H1 (cell line): ENCODE results near the gene SSU72. TPM values are rescaled to one million over a fixed set of nuclear protein-coding genes. Genes with fewer than 3 reads are reported as not detected.

Experiments
- CREB1 ChIP-seq: IDR thresholded peaks from 2 replicates; pipeline ENCODE4 v1.6.1; 2012; ENCODE audit warnings: inconsistent platforms
- GTF2F1 ChIP-seq: IDR thresholded peaks from 2 replicates; pipeline ENCODE4 v1.6.1; 2012; ENCODE audit warnings: low read depth, low read length, improper control_type of control experiment, borderline replicate concordance
- polyA plus RNA-seq, 7 experiments: library from polyadenylated mRNA; depleted of rRNA in 3 of 7; stranded (reverse) in 5 of 7; unstranded in 2 of 7; fragments of >200 nt in 5 of 7; fragments of 200-250 nt in 2 of 7; gene quantifications; 1 replicate in 5 of 7; 2 replicates in 1 of 7; 4 replicates in 1 of 7; pipeline versions ENCODE4 v1.2.1 to v1.2.3, GENCODE V29; 2011 to 2013; ENCODE audit warnings: missing spikeins in 2 of 7, mixed read lengths in 2 of 7
- total RNA-seq: library from RNA; stranded (reverse); fragmentation: NEBNext Ultra II Directional; extraction: Animal tissue kit (Norgen Biotek cat#: 25700); gene quantifications from 2 replicates; pipeline ENCODE4 v1.2.1, GENCODE V29; 2021
- TF ChIP-seq, protein P1 (sequence below): fragments of 300-600 bp; sonication (generic); IDR thresholded peaks from 2 replicates; pipeline ENCODE4 v1.7.1; 2012; ENCODE audit warnings: low read length, moderate library complexity, mild to moderate bottlenecking, inconsistent platforms; ENCODE audit not compliant: insufficient replicate concordance

SSU72 gene
- total and polyA plus RNA-seq, 2 of the 8 experiments (the other 6 are each of a cell fraction or from before 2014, with no cell fraction given), result 110 to 165 TPM

DNA sequence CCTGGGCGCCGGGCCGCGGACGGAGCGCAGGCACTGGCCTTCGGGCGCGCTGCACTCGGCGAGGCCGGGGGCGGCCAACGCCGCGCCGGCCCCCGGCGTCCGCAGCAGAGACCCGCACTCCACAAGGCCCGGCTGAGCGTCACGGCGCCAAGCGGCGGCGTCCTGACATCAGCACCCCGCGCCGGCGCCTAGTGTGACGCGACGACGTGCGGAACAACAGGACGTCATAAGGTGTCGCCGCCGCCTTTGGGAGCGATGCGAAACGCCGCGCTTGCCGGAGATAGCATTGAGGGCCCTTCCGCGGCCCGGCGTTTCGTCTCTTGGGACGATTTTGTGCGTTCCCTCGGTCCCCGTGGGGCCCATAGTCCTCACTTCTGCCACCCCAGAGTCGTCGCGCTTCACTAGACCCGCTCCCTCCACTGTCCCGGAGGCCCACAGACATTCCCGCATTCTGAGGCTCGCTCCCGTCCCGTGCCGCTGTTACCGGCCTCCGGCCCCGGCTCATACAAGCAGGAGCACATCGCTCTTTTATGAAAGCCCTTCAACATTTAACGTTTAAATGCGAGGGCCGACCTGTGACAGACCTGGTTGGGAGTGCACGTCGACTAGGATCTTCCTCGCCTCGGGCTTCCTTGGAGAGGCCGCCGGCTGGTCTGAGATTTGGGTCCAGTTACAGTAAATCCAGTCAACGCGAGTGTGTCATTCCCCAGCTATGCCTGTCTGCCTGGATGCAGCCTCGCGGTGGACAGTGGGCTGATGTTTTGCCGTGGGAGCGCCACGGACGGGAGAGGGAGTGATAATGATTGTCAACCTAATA, at the start of gene SSU72 (continued):
- TF ChIP-seq, protein P1, sequence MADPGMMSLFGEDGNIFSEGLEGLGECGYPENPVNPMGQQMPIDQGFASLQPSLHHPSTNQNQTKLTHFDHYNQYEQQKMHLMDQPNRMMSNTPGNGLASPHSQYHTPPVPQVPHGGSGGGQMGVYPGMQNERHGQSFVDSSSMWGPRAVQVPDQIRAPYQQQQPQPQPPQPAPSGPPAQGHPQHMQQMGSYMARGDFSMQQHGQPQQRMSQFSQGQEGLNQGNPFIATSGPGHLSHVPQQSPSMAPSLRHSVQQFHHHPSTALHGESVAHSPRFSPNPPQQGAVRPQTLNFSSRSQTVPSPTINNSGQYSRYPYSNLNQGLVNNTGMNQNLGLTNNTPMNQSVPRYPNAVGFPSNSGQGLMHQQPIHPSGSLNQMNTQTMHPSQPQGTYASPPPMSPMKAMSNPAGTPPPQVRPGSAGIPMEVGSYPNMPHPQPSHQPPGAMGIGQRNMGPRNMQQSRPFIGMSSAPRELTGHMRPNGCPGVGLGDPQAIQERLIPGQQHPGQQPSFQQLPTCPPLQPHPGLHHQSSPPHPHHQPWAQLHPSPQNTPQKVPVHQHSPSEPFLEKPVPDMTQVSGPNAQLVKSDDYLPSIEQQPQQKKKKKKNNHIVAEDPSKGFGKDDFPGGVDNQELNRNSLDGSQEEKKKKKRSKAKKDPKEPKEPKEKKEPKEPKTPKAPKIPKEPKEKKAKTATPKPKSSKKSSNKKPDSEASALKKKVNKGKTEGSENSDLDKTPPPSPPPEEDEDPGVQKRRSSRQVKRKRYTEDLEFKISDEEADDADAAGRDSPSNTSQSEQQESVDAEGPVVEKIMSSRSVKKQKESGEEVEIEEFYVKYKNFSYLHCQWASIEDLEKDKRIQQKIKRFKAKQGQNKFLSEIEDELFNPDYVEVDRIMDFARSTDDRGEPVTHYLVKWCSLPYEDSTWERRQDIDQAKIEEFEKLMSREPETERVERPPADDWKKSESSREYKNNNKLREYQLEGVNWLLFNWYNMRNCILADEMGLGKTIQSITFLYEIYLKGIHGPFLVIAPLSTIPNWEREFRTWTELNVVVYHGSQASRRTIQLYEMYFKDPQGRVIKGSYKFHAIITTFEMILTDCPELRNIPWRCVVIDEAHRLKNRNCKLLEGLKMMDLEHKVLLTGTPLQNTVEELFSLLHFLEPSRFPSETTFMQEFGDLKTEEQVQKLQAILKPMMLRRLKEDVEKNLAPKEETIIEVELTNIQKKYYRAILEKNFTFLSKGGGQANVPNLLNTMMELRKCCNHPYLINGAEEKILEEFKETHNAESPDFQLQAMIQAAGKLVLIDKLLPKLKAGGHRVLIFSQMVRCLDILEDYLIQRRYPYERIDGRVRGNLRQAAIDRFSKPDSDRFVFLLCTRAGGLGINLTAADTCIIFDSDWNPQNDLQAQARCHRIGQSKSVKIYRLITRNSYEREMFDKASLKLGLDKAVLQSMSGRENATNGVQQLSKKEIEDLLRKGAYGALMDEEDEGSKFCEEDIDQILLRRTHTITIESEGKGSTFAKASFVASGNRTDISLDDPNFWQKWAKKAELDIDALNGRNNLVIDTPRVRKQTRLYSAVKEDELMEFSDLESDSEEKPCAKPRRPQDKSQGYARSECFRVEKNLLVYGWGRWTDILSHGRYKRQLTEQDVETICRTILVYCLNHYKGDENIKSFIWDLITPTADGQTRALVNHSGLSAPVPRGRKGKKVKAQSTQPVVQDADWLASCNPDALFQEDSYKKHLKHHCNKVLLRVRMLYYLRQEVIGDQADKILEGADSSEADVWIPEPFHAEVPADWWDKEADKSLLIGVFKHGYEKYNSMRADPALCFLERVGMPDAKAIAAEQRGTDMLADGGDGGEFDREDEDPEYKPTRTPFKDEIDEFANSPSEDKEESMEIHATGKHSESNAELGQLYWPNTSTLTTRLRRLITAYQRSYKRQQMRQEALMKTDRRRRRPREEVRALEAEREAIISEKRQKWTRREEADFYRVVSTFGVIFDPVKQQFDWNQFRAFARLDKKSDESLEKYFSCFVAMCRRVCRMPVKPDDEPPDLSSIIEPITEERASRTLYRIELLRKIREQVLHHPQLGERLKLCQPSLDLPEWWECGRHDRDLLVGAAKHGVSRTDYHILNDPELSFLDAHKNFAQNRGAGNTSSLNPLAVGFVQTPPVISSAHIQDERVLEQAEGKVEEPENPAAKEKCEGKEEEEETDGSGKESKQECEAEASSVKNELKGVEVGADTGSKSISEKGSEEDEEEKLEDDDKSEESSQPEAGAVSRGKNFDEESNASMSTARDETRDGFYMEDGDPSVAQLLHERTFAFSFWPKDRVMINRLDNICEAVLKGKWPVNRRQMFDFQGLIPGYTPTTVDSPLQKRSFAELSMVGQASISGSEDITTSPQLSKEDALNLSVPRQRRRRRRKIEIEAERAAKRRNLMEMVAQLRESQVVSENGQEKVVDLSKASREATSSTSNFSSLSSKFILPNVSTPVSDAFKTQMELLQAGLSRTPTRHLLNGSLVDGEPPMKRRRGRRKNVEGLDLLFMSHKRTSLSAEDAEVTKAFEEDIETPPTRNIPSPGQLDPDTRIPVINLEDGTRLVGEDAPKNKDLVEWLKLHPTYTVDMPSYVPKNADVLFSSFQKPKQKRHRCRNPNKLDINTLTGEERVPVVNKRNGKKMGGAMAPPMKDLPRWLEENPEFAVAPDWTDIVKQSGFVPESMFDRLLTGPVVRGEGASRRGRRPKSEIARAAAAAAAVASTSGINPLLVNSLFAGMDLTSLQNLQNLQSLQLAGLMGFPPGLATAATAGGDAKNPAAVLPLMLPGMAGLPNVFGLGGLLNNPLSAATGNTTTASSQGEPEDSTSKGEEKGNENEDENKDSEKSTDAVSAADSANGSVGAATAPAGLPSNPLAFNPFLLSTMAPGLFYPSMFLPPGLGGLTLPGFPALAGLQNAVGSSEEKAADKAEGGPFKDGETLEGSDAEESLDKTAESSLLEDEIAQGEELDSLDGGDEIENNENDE, result no peak
- peak; percentile 69; the same call in 1 of the 2 replicates for TF ChIP-seq GTF2F1
- TF ChIP-seq CREB1, result peak; percentile 99
